GM19372 (cell line): ENCODE results near the gene USF1.
"Not testable (repeated sequence)": the region's sequence is repeated elsewhere in the genome, so short reads cannot be mapped to it uniquely, and the experiment has no call there.

Source experiments
- ATAC-seq: cut with Tn5 transposase; IDR thresholded peaks from one replicate; pipeline ENCODE4 v1.9.1; 2021; ENCODE audit warnings: mild to moderate bottlenecking, low read depth, moderate library complexity; ENCODE audit not compliant: unreplicated experiment

Gene USF1

DNA sequence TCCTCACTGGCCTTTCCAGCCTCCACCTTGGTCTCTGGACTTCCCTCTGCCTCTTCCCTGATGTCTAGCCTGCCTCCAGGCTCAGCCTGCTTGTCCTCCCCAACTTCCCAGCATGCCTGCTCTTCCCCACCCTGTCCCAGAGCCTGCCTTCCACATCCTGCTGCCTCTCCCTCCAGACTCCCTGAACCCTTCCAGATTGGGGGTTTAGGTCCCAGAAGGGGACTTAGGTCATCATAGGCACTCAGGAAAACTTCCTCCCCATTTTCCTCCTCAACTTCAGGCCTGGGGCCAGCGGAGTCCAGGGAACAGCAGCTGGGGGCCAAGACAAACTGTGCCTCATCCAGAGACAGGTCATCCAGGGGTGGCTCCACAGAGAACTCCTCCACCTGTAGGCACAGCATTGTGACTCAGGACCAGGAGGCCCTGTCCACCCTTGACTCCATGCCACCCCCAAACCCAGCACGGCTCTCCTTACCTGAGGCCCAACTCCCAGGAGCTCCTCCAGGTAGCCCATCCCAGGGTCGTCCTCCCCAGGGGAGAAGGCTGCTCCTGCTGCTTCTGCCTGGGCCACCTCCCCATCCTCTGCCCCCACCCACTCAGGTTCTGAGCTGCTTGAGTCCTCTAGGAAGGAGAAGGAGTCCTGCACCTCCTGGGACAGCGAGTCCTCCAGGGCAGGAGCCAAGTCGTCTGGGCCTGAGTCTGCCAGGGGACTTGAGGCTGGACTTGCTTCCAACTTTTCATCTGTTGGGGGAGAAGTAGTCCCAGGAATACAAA lies 3.4 kb upstream of the USF1 start:
- ATAC-seq: no peak

DNA sequence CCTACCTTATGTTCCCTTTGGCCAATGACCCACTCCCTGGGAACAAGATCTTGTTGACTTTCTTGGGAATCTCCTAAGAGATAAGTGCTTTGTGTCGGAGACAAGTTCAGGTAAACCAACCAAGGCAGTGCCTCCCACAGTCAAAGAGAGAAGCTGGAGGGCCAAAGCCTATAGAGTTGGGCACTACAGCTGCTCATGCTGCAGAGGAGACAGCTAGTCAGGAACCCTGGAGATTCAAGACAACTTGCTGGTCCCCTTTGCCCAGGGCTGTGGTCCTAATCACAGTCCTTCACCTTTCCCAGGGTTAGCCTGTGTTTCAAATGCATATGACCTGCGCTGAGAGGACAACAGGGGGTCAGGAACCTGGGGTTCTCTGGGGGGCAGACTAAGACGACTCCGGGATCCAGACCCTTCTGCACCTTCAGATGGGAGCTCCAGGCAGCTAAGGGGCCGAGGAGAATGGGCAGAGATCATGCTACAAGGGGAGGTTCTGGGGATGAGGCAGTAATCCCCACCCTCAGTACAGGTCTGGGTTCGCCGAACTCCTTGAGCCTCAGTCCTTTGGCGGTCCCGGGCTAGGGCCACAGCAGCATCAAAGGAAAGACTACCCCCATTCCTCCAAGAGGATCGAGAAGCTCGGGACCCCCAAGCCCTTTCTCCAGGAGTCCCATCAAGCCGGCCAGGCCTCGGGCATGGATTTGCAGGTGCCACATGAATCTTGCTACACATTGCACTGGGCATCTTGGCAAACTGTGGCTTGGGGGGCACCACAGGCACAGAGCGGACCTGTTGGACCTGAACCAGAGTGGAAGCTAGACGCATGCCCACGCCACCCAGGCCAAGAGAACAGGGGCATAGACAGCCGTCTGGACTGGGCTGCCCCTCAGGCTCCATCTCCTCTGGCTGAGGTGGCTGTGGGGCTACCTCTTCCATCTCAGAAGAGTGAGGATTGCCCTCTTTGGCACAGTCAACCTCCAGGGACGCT lies 2.0 kb upstream of the USF1 start:
- no peak for ATAC-seq

DNA sequence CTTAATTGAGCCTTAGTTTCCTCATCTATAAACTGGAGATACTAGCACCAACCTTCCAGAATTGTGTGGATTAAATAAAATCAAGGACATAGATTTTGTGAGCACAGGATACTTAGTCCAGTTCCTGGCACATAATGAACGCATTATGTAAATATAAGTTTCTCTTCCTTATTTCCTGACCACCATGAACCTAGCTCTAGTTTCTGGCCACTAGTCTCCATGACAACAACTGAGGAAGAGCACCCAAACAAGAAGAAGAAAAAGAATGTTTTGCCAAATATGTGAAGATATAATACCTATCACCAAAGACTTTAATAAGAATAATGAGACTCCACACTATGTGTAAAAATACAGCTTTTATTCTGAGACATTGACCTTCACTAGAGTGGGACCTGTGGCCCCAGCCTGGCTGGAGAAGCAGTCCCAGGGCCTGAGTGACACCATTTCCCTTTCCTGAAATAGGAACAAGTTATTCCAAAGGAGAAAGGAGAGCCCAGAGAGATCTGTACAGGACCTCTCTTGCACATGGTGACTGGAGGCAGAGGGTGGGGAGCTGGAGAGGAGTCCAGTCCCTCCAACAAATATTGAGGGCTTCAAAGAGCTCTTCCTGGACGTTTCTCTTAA lies 940 bp upstream of the USF1 start:
- peak; percentile 34 for ATAC-seq

DNA sequence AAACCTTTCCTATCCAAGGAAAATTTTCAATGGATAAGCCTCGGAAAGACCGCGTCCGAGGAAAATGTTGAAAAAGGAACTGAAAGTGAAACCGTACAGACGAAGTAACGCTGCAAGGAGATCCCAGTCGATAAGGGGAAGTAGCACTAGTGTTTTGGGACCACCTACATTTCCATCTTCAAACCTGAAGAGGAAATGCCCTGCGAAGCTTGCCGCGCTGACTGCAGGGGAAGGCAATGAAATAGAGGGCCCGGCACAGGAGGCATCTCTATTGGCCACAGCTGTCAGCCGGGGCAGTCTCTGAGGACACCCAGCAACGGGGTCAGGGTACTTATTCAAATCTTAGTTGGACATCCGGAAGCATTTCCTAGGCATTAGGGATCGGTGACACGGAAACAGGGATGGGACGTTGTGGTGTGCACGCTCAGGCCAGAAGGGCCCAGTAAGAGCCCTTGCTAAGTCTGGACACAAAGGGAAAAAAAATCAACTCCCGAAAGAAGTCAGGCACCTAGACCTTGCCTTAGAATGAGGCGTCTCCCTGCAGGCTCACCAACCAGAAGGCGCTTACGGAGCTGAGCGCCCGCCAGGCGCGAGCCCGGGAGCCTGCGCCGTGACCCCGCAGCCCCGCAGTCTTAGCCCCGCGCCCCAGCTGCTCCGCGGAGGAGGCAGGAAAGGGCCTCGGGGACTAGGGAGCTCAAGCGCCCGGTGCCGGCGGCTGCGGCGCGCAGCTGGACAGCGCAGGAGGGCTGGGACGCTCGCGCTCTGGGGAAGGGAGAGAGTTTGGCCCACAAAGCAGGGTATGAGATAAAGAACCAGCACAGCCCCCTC lies 655 bp downstream of the USF1 start:
- peak; percentile 30 for ATAC-seq

DNA sequence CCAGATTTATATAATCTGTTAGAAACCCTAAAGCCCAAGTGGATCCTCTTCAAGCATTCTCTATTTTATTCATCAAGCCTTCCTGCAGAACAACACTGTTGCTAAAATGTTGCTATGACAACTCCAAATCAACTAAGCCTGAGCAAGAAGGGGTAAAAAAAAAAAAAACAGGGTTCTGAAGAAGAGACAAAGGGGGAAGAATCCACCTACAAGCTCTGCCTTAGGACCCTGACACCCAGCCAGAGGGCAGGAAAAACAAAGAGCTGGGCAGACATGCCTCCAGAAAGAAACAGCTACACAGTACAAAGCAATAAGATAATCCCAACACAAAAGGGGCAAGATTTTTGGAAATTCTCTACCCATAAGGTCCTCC lies 1.3 kb downstream of the USF1 start:
- ATAC-seq: no peak

DNA sequence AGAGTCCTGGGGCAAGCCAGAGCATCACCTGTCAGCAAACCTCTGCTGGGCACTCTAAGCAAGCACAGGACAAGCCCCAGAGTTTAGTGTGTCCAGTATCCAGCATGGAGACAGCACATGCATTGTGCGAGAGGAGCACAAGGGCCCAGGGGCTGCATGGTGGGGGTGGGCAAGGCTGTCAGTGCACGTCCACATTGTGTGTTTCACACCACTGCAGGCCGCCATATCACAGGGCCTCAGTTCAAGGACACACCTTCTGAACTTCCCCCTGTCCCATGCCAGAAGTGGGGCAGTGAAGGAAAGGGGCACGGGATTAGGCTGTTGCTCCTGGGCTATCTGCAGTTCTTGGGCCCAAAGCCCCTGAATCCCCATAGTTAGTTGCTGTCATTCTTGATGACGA lies 6.2 kb downstream of the USF1 start:
- no peak for ATAC-seq

DNA sequence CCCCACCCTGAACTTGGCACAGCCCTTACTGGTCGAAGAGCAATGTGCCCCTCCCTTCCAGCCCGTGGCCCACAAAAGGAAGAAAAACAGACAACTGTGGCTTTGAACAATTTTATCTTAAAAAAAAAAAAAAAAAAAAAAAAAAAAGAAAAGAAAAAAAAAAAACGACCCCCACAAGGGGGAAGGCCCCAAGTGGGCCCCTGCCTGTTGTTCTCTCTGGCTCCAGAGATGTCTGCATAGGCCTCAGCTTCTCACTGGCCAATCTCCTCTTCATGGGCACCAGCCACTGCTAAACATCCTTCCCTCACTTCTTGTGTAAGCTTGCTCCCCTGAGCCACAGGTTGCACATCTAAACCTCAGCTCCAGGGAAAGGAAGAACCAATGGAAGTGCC lies 6.6 kb downstream of the USF1 start:
- no peak for ATAC-seq

DNA sequence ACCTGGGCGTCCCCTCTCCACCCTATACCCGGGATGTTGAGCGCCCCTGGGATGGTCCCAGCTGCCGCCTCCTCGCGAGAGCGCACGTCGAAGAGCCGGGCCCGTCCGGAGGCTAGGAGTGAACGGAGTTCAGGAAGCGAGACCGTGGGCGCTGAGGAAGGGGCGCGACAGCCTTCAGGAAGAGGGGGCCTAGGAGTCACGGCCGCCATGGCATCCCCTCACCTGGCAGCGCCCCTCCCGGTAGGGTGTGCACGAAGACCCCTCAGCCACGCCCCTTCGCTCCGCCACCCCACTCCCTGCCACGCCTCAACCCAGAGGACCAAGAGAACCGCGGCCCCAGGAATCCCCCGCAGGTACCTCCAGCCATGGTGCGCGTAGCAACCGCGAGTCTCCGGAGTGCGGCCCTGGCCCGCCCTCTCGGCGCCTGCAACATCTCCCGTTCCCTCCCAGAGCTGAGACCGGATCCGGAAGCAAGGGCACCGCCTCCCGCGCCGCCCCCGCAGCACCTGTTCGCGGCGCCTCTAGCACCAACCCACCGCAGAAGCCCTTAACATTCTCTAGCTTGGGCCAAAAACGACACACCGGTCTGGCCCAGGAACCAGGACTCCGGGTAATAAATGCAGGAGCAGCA lies 7.1 kb downstream of the USF1 start, which contains the start of gene TSTD1:
Gene TSTD1, minus strand, starts transcription at position 442 of the 631 bp plus-strand sequence. Its CDS starts 75 bp downstream, at position 367.
- peak; percentile 89 for ATAC-seq

DNA sequence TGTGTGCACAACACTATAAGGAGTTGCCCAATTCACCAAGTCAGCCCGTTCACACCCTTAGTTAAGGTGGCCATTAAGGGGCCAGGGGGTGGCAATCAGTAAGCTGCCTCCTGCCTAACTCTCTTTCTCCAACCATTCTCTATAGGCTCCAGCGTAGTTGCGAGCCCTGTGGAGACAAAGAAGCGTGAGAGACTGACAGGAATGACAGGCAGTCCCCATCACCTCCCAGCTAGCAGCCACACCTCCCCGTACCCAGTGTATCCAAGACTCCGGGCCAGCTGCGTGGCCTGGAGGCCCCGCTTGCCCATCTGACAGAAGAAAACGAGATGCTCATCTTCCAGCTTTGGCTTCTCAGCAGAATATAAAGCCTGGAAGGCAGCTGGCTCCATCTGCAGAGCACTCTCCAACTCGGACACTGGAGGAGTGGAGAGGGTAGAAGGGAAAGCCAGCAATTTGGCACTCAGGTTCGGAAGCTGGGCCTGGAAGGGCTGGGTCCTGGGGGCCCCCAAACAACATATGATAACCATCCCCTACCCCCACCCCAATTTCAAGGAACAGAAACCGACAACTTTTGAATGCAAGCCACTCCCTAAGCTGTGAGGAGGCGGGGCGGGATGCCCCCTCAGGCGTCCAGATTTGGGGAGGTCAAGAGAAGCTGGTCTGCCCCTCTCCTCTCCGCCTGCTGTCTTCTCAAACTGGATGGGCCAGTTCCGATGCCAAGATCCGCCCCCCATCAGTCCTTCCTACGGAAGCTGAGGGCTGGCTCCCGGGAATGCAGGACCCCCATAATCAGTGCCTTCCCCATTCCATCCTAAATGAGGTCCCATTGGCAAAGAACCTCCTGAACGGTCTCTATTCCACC lies 7.9 kb downstream of the USF1 start:
- ATAC-seq: no peak

DNA sequence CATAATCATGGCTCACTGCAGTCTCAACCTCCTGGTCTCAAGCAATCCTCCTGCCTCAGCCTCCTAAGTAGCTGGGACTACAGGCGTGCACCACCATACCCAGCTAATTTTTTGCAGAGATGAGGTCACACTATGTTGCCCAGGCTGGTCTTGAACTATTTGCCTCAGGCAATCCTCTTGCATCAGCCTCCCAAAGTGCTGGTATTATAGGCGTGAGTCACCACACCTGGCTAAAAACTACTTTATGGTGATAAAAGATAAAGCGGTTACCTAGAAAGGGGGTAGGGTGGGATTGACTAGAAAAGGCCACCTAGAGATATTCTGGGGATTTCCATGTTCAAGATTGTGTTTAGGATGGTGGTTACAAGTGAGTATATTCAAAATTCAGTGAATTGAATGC lies 12.0 kb downstream of the USF1 start:
- no peak for ATAC-seq

DNA sequence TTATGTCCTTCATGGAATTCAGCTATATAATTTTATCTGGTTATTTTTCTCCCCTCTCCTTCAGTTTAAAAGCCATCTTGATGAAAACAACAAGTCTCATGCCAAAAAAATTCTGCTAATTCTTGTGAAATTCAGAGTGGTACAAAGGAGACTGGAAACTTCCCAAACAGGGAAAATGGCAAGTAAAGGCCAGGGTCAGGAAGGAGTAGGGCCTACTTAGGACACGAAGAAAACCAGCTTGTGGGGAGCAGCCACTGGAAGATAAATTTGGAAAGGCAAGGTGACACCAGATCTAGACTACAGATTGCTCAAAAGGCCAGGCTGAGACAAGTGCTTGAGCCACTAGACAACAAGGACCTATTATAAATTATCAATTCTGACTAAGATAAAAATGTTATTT lies 13.4 kb downstream of the USF1 start:
- no peak for ATAC-seq

DNA sequence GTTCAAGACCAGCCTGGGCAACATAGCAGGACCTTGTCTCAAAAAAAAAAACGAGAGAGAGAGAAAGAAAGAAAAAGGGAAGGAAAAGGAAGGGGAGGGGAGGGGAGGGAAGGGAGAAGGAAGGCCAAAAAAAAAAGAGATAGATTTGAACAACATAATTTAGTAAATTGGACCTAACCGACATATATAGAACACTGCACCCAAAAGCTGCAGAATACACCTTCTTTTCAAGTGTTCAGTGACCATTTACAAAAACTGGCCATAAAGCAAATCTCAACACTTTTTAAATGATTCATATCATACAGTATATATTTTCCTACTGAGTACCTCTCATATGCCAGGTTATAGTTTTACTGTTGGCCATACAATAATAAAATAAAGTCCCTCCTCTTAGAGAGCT lies 13.9 kb downstream of the USF1 start:
- no peak for ATAC-seq

DNA sequence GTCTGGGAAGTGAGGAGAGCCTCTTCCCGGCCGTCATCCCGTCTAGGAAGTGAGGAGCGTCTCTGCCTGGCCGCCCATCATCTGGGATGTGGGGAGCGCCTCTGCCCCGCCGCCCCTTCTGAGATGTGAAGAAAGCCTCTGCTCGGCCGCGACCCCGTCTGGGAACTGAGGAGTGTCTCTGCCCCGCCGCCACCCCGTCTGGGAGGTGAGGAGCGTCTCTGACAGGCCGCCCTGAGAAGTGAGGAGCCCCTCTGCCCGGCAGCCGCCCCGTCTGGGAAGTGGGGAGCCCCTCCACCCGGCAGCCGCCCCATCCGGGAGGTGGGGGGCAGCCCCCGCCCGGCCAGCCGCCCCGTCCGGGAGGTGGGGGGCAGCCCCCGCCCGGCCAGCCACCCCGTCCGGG lies 16.3 kb downstream of the USF1 start:
- not testable (repeated sequence) for ATAC-seq

DNA sequence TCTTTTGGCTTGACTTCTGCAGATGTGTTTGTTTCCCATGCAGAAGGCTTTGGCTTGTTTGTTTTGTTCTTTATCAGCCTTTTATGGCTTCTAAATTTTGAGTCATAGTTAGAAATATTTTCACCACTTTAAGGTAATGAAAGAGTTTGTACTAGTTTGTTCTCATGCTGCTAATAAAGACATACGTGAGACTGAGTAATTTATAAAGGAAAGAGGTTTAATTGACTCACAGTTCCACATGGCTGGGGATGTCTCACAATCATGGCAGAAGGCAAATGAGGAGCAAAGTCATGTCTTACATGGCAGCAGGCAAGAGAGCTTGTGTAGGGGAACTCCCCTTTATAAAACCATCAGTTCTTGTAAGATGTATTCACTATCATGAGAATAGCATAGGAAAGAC lies 18.8 kb downstream of the USF1 start:
- not testable (repeated sequence) for ATAC-seq

DNA sequence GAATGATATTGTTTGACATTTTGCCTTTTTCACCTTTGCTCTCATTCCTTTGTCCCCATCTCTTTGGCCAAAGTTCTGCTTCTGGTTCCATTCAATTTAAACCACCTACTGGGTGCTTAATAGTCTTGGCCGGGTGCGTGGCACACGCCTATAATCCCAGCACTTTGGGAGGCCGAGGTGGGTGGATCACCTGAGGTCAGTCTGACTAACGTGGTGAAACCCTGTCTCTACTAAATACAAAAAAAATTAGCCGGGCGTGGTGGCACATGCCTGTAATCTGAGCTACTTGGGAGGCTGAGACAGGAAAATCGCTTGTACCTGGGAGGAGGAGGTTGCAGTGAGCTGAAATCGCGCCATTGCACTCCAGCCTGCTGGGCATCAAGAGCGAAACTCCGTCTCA lies 23.3 kb downstream of the USF1 start:
- not testable (repeated sequence) for ATAC-seq

DNA sequence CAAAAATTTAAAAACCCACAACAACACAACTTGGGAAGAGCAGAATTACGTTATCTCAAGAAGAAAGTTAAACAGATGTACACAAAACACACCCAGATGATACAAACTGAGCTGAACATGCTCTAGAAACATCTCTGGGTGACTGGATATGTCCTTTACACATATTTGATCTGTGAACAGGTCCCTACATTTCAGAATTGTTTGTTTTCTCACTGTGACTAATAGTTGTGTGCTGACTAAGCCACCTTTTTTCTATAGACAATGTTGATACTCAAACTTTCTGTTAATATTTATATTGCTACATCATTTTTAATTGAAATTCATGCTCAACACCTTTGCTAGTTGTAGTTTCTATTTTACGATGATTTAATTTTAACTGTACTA lies 23.8 kb downstream of the USF1 start:
- no peak for ATAC-seq

DNA sequence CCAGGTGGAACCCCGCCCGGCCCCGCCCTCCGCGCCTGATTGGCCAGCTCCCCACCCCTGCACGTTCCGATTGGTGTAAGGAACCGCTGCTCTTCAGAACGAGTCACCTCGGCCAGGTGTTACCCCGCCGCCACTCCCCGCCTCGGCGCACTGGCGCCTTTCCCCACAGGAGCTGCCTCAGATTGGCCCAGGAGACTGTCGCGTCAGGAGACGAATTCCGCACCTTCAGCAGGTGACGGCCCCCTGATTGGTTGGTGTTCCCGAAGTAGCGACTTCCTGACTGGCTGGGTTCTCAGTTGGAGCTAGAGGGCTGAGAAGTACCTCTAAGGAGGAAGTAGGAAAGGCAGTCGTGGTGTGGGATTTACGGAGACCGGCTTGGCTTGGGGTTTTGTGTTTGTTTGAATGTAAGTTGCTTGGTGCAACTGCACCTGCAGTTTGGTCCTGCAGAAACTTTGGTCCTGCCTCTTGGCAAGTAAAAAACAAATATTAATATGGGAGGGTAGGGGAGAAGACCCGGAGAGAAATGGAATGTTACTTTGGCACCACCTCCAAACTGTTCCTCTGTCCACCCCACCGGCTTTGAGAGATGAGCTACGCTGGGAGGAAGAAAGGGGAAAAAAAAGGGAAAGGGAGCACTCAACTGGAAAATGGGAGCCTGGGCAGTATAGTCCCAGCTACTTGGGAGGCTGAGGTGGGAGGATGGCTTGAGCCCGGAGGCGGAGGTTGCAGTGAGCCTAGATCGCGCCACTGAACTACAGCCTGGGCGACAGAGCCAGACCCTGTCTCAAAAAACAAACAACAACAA lies 24.4 kb downstream of the USF1 start:
- ATAC-seq: peak; percentile 92
